Smooth muscle cell (in vitro differentiated cells): Measurements from ENCODE around the gene UBAC1. TPM values are rescaled to one million over a fixed set of nuclear protein-coding genes. Genes with fewer than 3 reads are reported as not detected.
"Not testable (repeated sequence)": the region's sequence is repeated elsewhere in the genome, so short reads cannot be mapped to it uniquely, and the experiment has no call there.

Experiments
- DNase-seq: peaks from one replicate; lab custom pipeline; 2025; ENCODE audit not compliant: unreplicated experiment; lab: John Stamatoyannopoulos, UW
- H2AFZ ChIP-seq: fragments of 200-600 bp; sonication (generic); 2 replicates; pipeline ENCODE4 v1.6.0; 2016; ENCODE audit warnings: antibody characterized with exemption, low read depth, mild to moderate bottlenecking
- H3F3A ChIP-seq: fragments of 200-600 bp; sonication (generic); 2 replicates; pipeline ENCODE4 v1.6.0; 2017; ENCODE audit warnings: antibody characterized with exemption, low read depth
- H3K27ac ChIP-seq: fragments of 200-600 bp; sonication (generic); 2 replicates; pipeline ENCODE4 v1.5.1; 2016; ENCODE audit warnings: low read depth, mild to moderate bottlenecking
- H3K27me3 ChIP-seq: fragments of 200-600 bp; sonication (generic); 2 replicates; pipeline ENCODE4 v1.6.1; 2016; ENCODE audit warnings: low read depth, mild to moderate bottlenecking
- H3K36me3 ChIP-seq: fragments of 200-600 bp; sonication (generic); 2 replicates; pipeline ENCODE4 v1.5.1; 2016; ENCODE audit warnings: low read depth
- H3K4me1 ChIP-seq: fragments of 200-600 bp; sonication (generic); 2 replicates; pipeline ENCODE4 v1.5.1; 2016; ENCODE audit warnings: low read depth
- H3K4me2 ChIP-seq: fragments of 200-600 bp; sonication (generic); 2 replicates; pipeline ENCODE4 v1.6.0; 2016; ENCODE audit warnings: mild to moderate bottlenecking
- H3K4me3 ChIP-seq: fragments of 200-600 bp; sonication (generic); 2 replicates; pipeline ENCODE4 v1.5.1; 2016; ENCODE audit warnings: mild to moderate bottlenecking
- H3K79me2 ChIP-seq: fragments of 200-600 bp; sonication (generic); 2 replicates; pipeline ENCODE4 v1.6.0; 2016; ENCODE audit warnings: low read depth, mild to moderate bottlenecking
- H3K9ac ChIP-seq: fragments of 200-600 bp; sonication (generic); 2 replicates; pipeline ENCODE4 v1.6.0; 2016; ENCODE audit warnings: low read depth
- H3K9me3 ChIP-seq: fragments of 200-600 bp; sonication (generic); replicated peaks from 2 replicates; pipeline ENCODE4 v1.5.1; 2016; ENCODE audit warnings: low read depth
- H4K20me1 ChIP-seq: fragments of 200-600 bp; sonication (generic); 2 replicates; pipeline ENCODE4 v1.6.0; 2016; ENCODE audit warnings: low read depth
- WGBS: methylation state at CpG from one replicate; pipeline ENCODE4 v1.1.7; 2016; ENCODE audit warnings: low lambda C conversion rate; 5-methylcytosine and 5-hydroxymethylcytosine counted together
- polyA plus RNA-seq: library from polyadenylated mRNA; unstranded; fragments of >200 nt; fragmentation: Nextera tagmentation; extraction: Ambion mirVana; gene quantifications from 2 replicates; pipeline ENCODE4 v1.2.1, GENCODE V29; 2016
- total RNA-seq: library from RNA; depleted of rRNA; stranded (reverse); fragments of >200 nt; gene quantifications from 2 replicates; pipeline ENCODE4 v1.2.3, GENCODE V29; 2014
- TF ChIP-seq, protein P1 (sequence below): fragments of 200-600 bp; sonication (generic); IDR thresholded peaks from 2 replicates; pipeline ENCODE4 v1.5.1; 2017; ENCODE audit warnings: borderline replicate concordance, mild to moderate bottlenecking, antibody characterized with exemption; ENCODE audit not compliant: insufficient read depth, poor library complexity, severe bottlenecking

Gene UBAC1
- total and polyA plus RNA-seq, 2 experiments from 2014 or later = 35.3 to 43.5 TPM

DNA sequence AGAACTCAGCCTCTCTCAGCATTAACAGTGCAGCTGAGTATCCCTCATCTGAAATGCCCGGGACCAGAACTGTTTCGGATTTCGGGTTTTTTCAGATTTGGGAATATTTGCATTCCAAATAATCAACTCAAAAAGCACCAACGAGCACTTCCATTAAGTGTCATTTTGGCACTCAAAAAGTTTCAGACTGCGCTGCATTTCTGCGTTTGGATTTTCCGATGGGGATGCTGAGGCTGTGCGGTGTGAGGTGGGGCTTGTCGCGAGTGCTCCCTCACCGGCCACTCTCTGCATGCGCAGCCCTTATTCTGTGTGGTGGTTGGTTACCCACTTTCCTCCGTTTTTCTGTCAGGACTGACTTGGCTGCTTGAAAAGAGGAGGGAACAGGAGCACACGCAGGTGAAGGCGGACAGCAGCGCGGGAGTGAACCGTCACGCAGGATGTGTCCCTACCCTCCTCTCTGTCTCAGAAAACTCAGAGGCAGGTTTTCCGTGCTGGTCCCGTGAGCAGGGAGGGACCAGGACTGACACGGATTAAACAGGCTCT lies 8.4 kb downstream of the UBAC1 start:
- DNase-seq = no peak
- Histone ChIP-seq H3F3A (no peaks in the 10 kb centered on the region), H3K4me3 (no peak overlapping the region), H3K36me3 (no peaks in the 10 kb centered on the region), H3K4me1 (peaks cover 9% of the 10 kb centered on the region), H3K9ac (no peak overlapping the region), H3K9me3 (no peaks in the 10 kb centered on the region), H3K79me2 (peaks cover 28% of the 10 kb centered on the region), H2AFZ (no peak overlapping the region), H4K20me1 (peaks cover 30% of the 10 kb centered on the region), H3K4me2 (no peak overlapping the region), H3K27ac (peak overlapping the region; percentile 80), H3K27me3 (no peaks in the 10 kb centered on the region)
- TF ChIP-seq, protein P1, sequence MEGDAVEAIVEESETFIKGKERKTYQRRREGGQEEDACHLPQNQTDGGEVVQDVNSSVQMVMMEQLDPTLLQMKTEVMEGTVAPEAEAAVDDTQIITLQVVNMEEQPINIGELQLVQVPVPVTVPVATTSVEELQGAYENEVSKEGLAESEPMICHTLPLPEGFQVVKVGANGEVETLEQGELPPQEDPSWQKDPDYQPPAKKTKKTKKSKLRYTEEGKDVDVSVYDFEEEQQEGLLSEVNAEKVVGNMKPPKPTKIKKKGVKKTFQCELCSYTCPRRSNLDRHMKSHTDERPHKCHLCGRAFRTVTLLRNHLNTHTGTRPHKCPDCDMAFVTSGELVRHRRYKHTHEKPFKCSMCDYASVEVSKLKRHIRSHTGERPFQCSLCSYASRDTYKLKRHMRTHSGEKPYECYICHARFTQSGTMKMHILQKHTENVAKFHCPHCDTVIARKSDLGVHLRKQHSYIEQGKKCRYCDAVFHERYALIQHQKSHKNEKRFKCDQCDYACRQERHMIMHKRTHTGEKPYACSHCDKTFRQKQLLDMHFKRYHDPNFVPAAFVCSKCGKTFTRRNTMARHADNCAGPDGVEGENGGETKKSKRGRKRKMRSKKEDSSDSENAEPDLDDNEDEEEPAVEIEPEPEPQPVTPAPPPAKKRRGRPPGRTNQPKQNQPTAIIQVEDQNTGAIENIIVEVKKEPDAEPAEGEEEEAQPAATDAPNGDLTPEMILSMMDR = no peak
- 89% methylated on average over 22 of the region's 22 CpGs for WGBS

DNA sequence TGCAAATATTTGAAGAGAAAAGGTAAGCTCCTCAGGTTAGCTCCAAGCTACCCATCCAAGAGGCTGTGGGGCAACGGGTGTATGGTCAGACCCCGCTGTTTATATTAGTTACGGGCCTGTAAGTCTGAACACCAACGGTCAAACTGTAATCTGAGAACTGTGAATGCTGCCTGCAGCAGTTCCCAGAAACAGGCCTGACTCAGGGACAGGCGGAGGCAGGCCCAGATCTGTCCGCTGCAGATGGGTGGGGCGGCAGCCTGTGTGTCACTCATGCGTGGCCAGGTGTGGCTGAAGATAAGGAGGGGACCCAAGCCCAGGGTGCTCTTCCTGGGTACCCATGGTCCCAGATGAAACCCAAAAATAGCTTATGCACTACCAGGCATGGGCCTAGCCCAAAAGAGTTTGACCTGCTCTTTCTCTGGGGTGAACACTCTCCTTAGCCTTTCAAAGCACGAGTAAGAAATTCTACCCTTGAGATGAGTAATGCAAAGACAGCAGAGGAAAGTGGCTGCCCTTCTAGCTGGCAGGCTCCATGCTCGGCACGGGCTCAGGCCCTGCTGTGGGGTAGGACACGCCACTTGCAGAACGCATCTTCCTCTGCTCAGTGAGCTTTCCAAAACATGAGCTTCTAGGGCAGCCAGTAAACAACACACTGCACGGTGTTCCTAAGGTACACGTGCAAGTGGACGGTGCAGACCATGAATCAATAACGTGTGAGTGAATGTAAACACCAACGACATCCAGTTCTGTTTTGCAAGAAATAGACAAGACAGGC lies 9.1 kb downstream of the UBAC1 start:
- H3K4me1 ChIP-seq = peaks cover 9% of the 10 kb centered on the region
- H3K27ac ChIP-seq = peak overlapping the region; percentile 80
- no peak overlapping the region for H3K4me3 ChIP-seq
- H2AFZ ChIP-seq = no peak overlapping the region
- DNase-seq = no peak
- H3K27me3 ChIP-seq = no peaks in the 10 kb centered on the region
- H3K9ac ChIP-seq = no peak overlapping the region
- peaks cover 24% of the 10 kb centered on the region for H4K20me1 ChIP-seq
- H3K36me3 ChIP-seq = no peaks in the 10 kb centered on the region
- 52% methylated on average over 18 of the region's 18 CpGs for WGBS
- no peaks in the 10 kb centered on the region for H3K9me3 ChIP-seq
- H3F3A ChIP-seq = no peaks in the 10 kb centered on the region
- H3K4me2 ChIP-seq = peak overlapping the region; percentile 58
- peaks cover 22% of the 10 kb centered on the region for H3K79me2 ChIP-seq
- TF ChIP-seq, protein P1 = no peak

- Histone ChIP-seq H3K79me2 (peaks cover 15% of the 10 kb centered on the region), H4K20me1 (peaks cover 16% of the 10 kb centered on the region), H3K4me2 (peak overlapping the region; percentile 58), H3K27ac (peak overlapping the region; percentile 80)
- not testable (repeated sequence) for H2AFZ ChIP-seq, H3K9me3 ChIP-seq, H3K4me1 ChIP-seq, H3K36me3 ChIP-seq, DNase-seq, H3K9ac ChIP-seq, H3K27me3 ChIP-seq, H3K4me3 ChIP-seq, H3F3A ChIP-seq
- 97% methylated on average over 8 of the region's 8 CpGs for WGBS
Measured at GRCh38 chr9:135951310-135951709, 9.9 kb downstream of the UBAC1 start.

GRCh38 chr9:135950841-135951240 lies 10.3 kb downstream of the UBAC1 start:
- Histone ChIP-seq H3K79me2 (peaks cover 10% of the 10 kb centered on the region), H4K20me1 (peaks cover 11% of the 10 kb centered on the region), H3K27ac (peak overlapping the region; percentile 80)
- H2AFZ ChIP-seq, H3K27me3 ChIP-seq, H3K36me3 ChIP-seq, H3K9ac ChIP-seq, H3K9me3 ChIP-seq, H3K4me3 ChIP-seq, H3F3A ChIP-seq, H3K4me1 ChIP-seq, H3K4me2 ChIP-seq, DNase-seq: not testable (repeated sequence)
- 94% methylated on average over 4 of the region's 4 CpGs for WGBS
